Spinal cord (tissue), 10 donors: ENCODE data around the gene HSPA4L. TPM values are rescaled to one million over a fixed set of nuclear protein-coding genes. Genes with fewer than 3 reads are reported as not detected.

Experiments used
- DNase-seq, 6 donors: peaks; one replicate each; pipeline versions ENCODE4 v3.0.0 to v3.0.0-alpha.2; 2013 to 2015; ENCODE audit warnings: low spot score in 6 of 6, low read depth in 4 of 6
- H3K27ac ChIP-seq: one replicate; pipeline ENCODE4 v1.5.1; 2013; ENCODE audit warnings: low read depth, low read length, control low read depth
- H3K27me3 ChIP-seq: one replicate; pipeline ENCODE4 v1.6.1; 2013; ENCODE audit warnings: low read length; ENCODE audit not compliant: control insufficient read depth, insufficient read depth
- H3K36me3 ChIP-seq: one replicate; pipeline ENCODE4 v1.6.1; 2013; ENCODE audit warnings: low read length; ENCODE audit not compliant: control insufficient read depth, insufficient read depth
- H3K4me1 ChIP-seq: one replicate; pipeline ENCODE4 v1.6.1; 2013; ENCODE audit warnings: low read length; ENCODE audit not compliant: control insufficient read depth, insufficient read depth
- H3K4me3 ChIP-seq: one replicate; pipeline ENCODE4 v1.5.1; 2013; ENCODE audit warnings: low read depth, low read length, control low read depth
- H3K9me3 ChIP-seq: one replicate; pipeline ENCODE4 v1.6.1; 2013; ENCODE audit warnings: low read length; ENCODE audit not compliant: control insufficient read depth, insufficient read depth
- WGBS: methylation state at CpG from one replicate; pipeline ENCODE4 v1.1.5; 2013; ENCODE audit warnings: missing lambda C conversion rate; ENCODE audit not compliant: insufficient coverage; 5-methylcytosine and 5-hydroxymethylcytosine counted together
- polyA plus RNA-seq, 2 donors: library from polyadenylated mRNA; unstranded; fragments of 120-200 nt; gene quantifications; one replicate each; pipeline ENCODE4 v1.2.1, GENCODE V29; 2013; ENCODE audit not compliant: insufficient read length in 2 of 2
- total RNA-seq, 2 donors: library from RNA; depleted of rRNA in 1 of 2; stranded (reverse); fragments of 120-200 nt in 1 of 2; fragments of >200 nt in 1 of 2; gene quantifications; one replicate each; pipeline versions ENCODE4 v1.2.3 to v1.2.4, GENCODE V29; 2013 to 2014
- donor health status: healthy.

Gene HSPA4L
- total and polyA plus RNA-seq, 4 donors = 11.4 to 30.9 (median 21.0) TPM

GRCh38 chr4:127759893-127760292, 22.2 kb upstream of the HSPA4L start:
- DNase-seq = no peak

GRCh38 chr4:127771535-127772275, 10.4 kb upstream of the HSPA4L start:
- no CpG with 5 or more reads among the region's 4 CpGs for WGBS

More at GRCh38 chr4:127759893-127760292, 22.2 kb upstream of the HSPA4L start:
- Histone ChIP-seq H3K36me3 (no peaks in the 10 kb centered on the region), H3K27ac (no peak overlapping the region), H3K4me1 (no peaks in the 10 kb centered on the region), H3K27me3 (no peaks in the 10 kb centered on the region), H3K9me3 (peaks cover 4% of the 10 kb centered on the region), H3K4me3 (no peak overlapping the region)
- WGBS = 88% methylated on average over 1 of the region's 3 CpGs

GRCh38 chr4:127772769-127773671, 9.1 kb upstream of the HSPA4L start:
- Histone ChIP-seq H3K27me3 (no peaks in the 10 kb centered on the region), H3K4me1 (no peaks in the 10 kb centered on the region), H3K4me3 (no peak overlapping the region), H3K36me3 (no peaks in the 10 kb centered on the region), H3K9me3 (no peaks in the 10 kb centered on the region), H3K27ac (no peak overlapping the region)
- WGBS = 100% methylated on average over 1 of the region's 10 CpGs
- DNase-seq = no peak

More at GRCh38 chr4:127771535-127772275, 10.4 kb upstream of the HSPA4L start:
- Histone ChIP-seq H3K9me3 (no peaks in the 10 kb centered on the region), H3K27ac (no peak overlapping the region), H3K4me3 (no peak overlapping the region), H3K36me3 (no peaks in the 10 kb centered on the region), H3K27me3 (no peaks in the 10 kb centered on the region), H3K4me1 (no peaks in the 10 kb centered on the region)
- DNase-seq = no peak

- no peaks in the 10 kb centered on the region for H3K9me3 ChIP-seq
- H3K27ac ChIP-seq = no peak overlapping the region
- H3K4me3 ChIP-seq = no peak overlapping the region
- H3K36me3 ChIP-seq = no peaks in the 10 kb centered on the region
- no peaks in the 10 kb centered on the region for H3K4me1 ChIP-seq
- no CpG with 5 or more reads among the region's 4 CpGs for WGBS
- no peaks in the 10 kb centered on the region for H3K27me3 ChIP-seq
- no peak for DNase-seq
Measured at GRCh38 chr4:127775843-127776242, 6.3 kb upstream of the HSPA4L start.

- no CpG with 5 or more reads among the region's 2 CpGs for WGBS
- Histone ChIP-seq H3K9me3 (no peaks in the 10 kb centered on the region), H3K36me3 (no peaks in the 10 kb centered on the region), H3K4me1 (peaks cover 5% of the 10 kb centered on the region), H3K27ac (no peak overlapping the region), H3K27me3 (no peaks in the 10 kb centered on the region), H3K4me3 (no peak overlapping the region)
- no peak for DNase-seq
Measured at GRCh38 chr4:127776620-127777019, 5.5 kb upstream of the HSPA4L start.

- no peak for DNase-seq
- Histone ChIP-seq H3K27ac (no peak overlapping the region), H3K27me3 (no peaks in the 10 kb centered on the region), H3K9me3 (no peaks in the 10 kb centered on the region), H3K36me3 (no peaks in the 10 kb centered on the region), H3K4me1 (peaks cover 8% of the 10 kb centered on the region), H3K4me3 (no peak overlapping the region)
- 78% methylated on average over 3 of the region's 3 CpGs for WGBS
Measured at GRCh38 chr4:127777487-127777886, 4.6 kb upstream of the HSPA4L start.

GRCh38 chr4:127778102-127778501, 4.0 kb upstream of the HSPA4L start:
- peaks cover under 1% of the 10 kb centered on the region for H3K27me3 ChIP-seq
- no peak overlapping the region for H3K27ac ChIP-seq
- WGBS = no CpG with 5 or more reads among the region's 2 CpGs
- H3K4me3 ChIP-seq = no peak overlapping the region
- peaks cover 8% of the 10 kb centered on the region for H3K4me1 ChIP-seq
- H3K9me3 ChIP-seq = no peaks in the 10 kb centered on the region
- no peak for DNase-seq
- no peaks in the 10 kb centered on the region for H3K36me3 ChIP-seq

- 97% methylated on average over 11 of the region's 12 CpGs for WGBS
- no peak overlapping the region for H3K27ac ChIP-seq
- no peak for DNase-seq
Measured at GRCh38 chr4:127780598-127780997, 1.5 kb upstream of the HSPA4L start.

GRCh38 chr4:127781300-127782024, 660 bp upstream of the HSPA4L start:
- no peaks in the 10 kb centered on the region for H3K9me3 ChIP-seq
- 11% methylated on average over 43 of the region's 43 CpGs for WGBS
- H3K27ac ChIP-seq = peak overlapping the region; percentile 89
- peaks cover 2% of the 10 kb centered on the region for H3K27me3 ChIP-seq
- peak in 3 of 6 donors; percentile 1 to 73 (median 4) for DNase-seq
- H3K4me1 ChIP-seq = peaks cover 8% of the 10 kb centered on the region
- H3K4me3 ChIP-seq = peak overlapping the region; percentile 90
- H3K36me3 ChIP-seq = no peaks in the 10 kb centered on the region

More at GRCh38 chr4:127780598-127780997, 1.5 kb upstream of the HSPA4L start:
- Histone ChIP-seq H3K4me1 (peaks cover 8% of the 10 kb centered on the region), H3K9me3 (no peaks in the 10 kb centered on the region), H3K36me3 (no peaks in the 10 kb centered on the region), H3K27me3 (peaks cover 2% of the 10 kb centered on the region), H3K4me3 (no peak overlapping the region)
